DMS 273 (cell line): ENCODE data around the gene NR3C1.

ENCODE experiments used
- DNase-seq: peaks from one replicate; lab custom pipeline; 2025; ENCODE audit not compliant: unreplicated experiment; lab: John Stamatoyannopoulos, UW

NR3C1 gene

DNA sequence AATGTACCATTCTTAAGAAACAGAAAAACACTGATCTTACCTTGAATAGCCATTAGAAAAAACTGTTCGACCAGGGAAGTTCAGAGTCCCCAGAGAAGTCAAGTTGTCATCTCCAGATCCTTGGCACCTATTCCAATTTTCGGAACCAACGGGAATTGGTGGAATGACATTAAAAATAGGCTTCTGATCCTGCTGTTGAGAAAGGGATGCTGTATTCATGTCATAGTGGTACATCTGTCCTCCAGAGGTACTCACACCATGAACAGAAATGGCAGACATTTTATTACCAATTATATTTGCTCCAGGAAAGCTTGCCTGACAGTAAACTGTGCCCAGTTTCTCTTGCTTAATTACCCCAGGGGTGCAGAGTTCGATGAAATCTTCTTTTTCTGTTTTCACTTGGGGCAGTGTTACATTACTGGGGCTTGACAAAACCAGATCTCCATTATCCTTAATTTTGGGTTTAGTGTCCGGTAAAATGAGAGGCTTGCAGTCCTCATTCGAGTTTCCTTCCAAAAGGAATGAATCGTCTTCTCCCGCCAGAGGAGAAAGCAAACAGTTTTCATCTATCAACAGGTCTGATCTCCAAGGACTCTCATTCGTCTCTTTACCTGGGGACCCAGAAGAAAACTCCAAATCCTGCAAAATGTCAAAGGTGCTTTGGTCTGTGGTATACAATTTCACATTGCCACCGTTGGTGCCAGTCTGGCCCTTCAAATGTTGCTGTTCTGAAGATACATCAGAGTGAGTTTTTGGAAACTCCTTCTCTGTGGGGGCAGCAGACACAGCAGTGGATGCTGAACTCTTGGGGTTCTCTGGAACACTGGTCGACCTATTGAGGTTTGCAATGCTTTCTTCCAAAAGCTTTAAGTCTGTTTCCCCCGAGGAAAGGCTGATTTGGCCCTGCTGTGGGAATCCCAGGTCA lies 3.6 kb downstream of the NR3C1 start:
- DNase-seq = peak; percentile 46

DNA sequence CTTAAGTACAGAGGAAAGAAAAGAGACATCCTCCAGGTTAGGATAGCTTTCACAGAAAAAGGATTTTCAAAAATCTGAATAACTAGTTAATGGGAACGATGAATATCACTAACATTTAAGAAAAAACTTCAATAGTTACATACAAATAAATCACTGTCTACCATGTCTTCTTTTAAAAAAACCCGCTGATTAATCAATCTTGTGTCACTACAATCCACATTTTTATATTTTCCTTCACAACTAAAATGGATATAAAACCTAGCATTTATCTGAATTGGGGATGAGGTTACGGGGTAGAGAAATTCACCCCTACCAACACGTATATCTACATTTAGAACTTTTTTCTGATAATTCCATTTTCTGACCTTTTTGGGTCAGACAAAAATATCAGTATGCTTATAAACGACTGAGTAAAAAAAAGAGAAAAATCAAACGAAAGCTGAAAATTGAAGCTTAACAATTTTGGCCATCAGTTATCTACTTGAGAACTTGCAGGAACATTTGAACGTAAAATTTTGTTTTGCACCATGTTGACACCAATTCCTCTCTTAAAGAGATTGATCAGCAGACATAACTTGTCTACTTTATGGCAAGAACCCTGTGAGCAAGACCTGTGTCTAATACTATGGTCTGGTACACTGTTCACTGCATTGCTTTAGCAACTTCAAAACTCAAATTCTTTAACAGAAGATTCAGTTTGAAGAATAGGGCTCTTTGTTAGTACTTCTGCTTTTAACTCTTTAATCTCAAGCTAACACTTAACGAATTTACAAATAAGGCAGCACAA lies 4.8 kb downstream of the NR3C1 start:
- DNase-seq = peak; percentile 33

DNA sequence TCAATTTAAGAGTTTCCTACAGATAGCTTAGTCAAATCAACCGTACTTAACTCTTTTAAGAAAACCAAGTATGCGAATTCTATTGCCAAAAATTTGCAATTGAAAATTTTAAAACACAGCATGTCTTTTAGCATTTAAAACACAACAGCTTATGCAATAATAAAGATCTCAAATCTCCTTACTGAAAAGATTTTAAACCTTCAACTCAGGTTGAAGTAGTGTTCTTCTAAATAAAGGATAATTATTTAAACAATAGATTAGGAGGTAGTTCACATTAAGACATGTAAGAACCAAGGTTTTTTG lies 5.5 kb downstream of the NR3C1 start:
- DNase-seq = peak; percentile 27

DNA sequence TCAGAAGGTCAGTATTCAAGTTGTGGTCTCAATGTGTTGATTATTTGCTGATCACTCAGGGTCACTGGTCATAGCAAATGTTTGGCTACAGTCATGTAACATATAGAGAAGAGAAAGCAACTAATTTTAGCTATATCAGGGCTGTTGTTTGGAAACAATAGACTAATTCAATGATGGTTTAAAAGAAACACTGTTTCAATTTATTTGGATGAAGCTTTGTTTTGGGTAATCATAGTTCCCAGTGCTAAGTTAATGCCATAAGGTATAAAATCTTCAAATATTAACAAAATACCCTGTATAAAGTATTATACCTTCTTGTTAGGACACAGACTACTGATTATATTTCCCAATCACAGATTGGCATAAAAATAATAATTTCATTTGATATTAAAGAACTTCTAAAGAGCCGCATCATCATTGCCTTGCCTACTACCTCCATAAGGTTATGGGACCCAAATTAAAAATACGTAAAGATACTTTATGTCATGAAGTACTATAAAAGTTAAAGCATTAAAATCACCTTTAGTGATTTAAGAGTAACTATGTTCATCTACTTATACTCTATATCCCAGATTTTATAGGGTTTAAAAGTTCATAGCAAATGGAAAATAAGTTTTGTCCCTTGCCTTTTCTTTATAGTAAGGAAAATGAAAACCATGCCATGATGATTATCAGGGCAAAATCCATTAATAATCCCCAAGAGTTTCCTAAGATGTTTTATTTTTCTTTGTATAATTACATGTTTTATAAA lies 6.0 kb downstream of the NR3C1 start:
- no peak for DNase-seq

DNA sequence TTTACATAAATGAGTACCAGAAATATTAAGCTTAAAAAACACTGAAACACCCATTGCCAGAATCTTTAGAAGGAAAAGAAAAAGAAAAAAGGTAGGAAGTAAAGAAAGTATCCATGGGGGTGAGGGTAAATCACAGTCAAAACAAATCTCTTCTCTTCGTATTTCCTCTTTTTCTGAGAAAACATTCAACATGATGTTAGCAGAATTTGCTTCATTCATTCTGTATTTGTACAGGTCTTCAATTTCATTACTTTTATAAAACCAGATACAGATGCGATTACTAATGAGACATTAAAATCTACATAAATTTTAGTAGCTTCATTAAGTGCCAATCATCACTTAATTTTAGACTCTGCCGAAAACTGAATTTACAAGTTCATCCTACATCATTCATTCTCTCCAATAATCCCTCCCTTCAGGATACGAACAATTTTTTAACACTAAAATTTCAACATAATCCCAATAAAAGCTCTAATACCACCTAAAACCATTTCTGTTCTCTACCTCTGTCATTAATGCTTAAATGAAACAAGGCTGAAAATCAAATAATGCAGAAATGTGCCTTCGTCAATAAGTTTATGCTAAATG lies 7.0 kb downstream of the NR3C1 start:
- DNase-seq = no peak

DNA sequence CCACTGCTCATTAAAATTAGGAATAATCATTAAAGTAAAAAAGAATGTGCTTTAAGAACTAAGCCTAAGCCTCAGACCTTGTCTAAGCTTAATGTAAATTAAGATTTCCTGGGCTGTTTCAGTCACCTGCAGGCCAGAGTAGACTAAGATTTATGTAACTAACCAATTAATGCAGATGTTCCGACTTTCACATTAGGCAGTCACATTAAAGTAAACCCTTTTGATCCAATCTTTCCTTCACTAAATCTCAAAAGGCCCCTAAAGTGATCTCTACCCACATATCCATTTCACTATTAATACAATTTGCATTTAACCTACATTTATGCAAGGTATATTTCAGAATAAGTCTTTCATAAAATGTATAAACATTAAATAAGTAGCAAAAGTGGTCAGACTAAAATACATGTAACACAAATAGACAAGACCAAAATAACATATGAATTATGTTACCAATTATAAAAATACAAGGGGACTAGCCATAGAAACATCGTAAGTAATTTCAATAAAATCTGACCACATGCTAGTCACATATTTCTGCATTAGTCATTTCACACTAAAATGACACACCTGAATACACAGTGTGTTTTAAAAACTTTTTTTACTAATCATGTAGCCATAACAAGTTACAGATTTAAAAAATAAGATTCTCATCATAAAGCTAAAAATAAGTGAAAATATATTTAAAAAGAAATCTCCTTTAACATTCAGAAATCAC lies 7.7 kb downstream of the NR3C1 start:
- peak; percentile 34 for DNase-seq

DNA sequence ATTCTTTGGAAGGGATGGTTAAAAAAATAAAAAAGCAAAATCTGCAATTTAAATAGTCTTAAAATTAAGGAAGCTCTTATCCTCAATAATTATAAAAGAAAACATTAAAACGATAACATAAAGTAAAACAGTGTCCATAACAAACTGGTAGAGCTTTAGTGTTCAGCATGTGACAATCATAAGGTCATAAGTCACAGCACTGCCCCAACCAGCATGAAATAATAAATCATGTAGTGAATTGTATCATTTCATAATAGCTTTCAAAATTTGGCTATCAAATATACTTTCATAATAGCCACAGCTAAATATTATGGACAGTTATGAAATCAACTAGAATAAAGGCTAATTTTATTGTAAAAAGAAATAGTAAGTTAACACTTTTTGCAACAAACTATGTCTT lies 10.0 kb downstream of the NR3C1 start:
- no peak for DNase-seq

DNA sequence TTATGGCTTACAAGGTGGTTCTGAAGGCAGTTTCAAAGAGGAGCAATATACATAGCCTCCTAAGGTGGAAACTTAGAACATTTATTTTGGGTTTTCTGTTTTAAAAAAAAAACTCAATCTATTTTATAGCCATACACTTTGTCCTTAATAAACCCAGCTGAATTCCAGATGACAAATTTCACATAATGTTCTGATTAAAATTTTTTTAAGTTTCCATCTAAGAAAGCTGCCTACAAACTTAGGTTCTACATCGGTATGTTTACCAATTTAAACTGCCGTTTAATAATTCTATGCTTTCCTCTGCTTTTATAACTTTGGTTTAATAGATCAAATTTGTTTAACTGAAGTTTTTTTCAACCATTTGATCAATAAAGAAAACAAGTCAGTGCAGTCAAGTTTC lies 12.5 kb downstream of the NR3C1 start:
- DNase-seq = no peak

DNA sequence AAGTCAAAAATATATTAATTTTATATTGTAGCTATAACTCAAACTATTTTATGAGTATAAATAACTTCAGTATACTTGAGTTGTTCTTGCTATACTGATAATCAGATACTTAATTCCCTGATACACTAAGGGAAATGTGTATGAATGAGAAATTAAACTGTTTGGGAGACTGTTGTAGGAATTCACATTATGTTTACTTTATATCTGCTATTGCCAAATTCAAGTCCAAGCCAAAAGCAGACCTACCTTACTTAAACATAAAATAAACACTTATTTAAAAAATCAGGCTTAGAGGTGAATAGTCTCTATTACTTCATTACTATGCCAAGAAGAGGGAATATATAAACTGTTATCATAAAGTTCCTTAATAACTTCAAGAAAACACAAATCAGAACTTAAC lies 13.2 kb downstream of the NR3C1 start:
- DNase-seq = no peak

DNA sequence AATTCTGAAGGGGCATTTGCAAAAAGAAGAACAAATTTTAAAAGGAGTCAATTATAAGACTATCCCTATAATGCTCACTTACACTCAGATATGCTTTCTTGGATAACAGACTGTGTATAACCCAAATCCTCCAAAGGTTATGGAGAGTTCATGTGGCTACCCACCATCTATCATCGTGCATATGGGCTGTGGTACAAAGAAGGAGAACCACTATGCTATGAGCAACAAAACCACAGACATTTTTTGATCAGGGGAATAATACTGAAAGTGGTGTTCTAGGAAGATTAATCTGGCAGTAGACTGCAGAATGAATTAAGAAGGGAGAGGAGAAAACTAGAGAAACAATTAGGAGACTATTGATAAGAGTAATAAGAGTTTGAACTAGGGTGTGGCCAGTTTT lies 16.8 kb downstream of the NR3C1 start:
- DNase-seq = no peak

DNA sequence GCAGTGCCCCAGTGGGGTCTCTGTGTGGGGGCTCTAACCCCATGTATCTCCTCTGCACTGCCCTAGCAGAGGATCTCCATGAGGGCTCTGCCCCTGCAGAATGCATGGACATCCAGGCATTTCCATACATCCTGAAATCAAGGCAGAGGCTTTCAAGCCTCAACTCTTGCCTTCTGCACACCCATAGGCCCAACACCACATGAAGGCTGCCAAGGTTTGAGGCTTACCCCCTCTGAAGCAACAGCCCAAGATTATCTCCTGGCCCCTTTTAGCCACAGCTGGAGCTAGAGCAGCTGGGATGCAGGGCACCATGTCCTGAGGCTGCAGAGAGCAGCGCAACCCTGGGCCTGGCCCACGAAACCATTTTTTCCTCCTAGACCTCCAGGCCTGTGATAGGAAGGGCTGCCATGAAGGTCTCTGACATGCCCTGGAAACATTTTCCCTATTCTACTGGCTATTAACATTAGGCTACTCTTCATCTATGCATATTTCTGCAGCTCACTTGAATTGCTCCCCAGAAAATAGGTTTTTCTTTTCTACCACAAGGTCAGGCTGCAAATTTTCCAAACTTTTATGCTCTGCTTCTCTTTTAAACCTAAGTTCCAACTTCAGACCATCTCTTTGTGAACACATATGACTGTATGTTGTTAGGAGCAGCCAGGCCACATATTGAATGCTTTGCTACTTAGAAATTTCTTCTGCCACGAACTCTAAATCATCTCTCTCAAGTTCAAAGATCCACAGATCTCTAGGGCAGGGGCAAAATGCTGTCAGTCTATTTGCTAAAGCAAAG lies 18.4 kb downstream of the NR3C1 start:
- no peak for DNase-seq

DNA sequence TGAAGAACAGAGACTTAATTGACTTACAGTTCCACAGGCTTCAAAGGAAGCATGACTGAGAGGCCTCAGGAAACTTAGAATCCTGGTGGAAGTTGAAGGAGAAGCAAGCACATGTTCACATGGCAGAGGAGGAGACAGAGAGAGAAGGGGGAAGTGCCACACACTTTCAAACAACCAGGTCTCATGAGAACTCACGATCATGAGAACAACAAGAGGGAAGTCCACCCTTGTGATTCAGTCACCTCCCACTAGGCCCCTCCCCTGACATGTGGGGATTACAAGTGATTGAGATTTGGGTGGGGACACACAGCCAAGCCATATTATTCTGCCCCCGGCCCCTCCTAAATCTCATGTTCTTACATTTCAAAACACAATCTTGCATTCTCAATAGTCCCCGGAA lies 19.5 kb downstream of the NR3C1 start:
- DNase-seq = no peak

DNA sequence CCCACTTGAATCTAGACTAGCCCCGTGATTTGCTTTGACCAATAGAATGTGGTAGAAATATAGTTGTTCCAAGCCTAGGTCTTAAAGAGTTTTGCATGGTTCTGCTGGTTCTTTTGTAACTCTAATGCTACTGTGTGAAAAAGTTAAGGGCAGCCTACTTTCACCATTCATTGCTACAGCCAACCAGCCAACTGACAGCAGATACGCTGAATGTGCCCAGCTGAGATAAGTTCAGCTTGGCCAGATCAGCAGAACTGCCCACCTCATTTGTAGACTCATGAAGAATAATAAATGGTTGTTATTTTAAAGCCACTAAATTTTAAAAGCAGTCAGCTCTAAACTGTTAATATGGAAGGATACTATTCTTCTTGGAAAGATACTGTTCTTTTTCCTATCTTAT lies 23.9 kb downstream of the NR3C1 start:
- DNase-seq = no peak

DNA sequence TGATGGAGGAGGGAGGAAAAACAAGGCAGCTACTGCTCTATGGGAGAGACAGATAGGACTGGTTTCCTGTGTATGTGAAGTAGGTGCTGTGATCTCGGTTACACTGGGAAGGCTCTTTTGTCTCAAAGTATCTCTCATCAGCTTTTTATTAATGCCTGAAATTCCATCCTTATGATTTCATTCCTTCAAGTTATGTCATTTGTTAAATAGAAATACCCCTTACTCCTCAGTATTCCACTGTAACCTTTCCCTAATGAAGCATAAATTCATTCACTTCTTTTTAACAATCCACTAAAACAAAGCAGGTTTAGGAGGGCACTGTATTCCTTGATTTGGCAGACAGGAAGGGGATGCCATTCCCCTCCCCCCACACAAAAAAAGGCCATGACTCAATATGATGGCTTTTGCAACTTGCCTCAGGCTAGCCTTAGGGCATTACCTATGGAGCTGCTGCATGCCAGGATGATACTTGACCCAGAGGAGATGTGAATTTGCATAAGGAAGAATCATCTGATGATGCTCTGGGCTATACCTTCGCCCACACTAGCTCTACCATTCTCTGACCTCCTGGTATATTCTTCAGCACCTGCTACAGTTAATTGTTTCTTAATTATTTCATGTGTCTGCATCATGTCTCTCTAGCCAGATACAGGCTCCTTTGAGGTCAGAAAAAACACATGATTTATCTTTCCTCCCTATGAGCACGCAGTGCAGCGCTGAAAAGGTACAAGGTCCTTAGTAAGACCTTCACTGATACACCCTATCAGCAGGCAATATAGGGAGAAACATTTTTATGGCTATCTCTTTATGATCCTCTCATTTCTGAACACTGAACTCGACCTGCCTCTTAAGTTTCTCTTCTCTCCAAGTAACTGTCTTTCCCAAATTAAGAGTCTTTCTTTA lies 26.3 kb downstream of the NR3C1 start:
- peak; percentile 23 for DNase-seq

DNA sequence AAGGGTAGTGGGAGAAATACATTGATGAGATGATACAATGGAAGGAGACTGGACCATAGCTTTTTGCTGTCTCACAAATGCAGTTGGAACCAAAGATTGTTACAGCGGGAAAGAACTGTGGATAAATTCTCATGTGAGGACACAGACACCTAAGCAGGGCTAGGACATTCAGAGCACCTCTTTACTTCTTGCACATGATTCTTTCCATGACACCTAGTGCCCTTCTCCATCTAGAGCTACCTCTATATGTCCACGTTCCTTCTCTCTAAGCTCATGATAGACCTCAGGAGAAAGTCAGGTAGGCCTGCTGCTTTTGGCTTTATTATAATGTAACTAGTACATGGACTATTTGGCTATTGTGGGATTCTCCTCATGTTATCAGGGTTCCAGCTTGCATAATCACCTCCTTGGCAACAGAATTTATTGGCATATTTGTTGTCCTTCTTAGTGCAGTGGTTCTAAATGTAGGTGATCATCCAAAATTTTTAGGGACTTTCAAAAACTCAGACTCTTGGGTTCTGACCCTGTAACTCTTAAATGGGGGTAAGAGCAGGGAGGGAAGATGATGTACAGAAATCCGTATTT lies 27.2 kb downstream of the NR3C1 start:
- DNase-seq = peak; percentile 32

DNA sequence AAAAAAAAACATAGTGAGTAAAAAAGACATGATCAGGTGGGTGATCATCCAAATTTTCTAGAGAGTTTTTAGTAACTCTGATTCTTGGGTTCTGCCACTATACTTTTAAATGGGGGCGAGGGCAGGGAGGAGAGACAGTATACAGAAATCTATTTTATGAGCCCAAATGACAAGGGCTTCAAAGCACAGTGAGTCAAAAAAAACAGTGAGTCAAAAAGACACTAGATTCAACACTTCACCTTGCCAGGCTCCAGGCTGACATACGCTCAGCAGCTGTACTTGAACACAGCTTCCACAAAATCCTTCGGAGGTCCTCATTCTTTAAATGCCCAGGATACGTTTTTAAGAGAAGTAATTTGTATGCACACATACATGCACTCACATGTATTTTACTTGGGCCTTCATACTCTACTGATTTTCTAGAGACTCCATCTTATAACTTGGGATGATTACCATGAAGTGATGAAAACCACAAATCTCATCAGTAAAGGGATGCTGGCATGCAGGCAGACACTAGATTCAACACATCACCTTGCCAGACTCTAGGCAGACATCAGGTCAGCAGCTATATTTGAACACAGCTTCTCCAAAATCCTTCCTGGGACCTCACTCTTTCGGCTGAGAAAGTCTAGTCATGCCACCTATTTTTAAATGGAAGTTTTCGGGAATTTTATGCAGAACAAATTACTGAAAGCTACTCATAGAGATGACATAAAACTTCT lies 28.8 kb downstream of the NR3C1 start:
- no peak for DNase-seq

DNA sequence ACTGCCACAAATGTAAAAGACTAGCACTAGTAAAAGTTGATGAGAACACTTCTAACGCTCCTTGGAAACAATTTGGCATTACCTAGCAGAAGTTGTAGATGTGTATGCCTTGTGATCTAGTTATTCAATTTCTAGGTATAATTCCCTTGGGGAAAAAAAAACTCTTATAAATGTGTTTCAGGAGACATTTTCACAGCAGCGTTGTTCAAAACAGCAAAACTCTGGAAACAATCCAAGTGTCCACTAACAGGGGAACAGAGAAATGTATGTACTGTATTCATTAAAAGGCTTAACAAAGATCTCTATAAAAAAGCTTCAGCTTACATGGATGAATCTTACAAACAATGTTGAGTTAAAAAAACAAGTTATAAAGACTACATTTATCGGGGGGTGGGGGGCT lies 30.4 kb downstream of the NR3C1 start:
- peak; percentile 66 for DNase-seq
